Smooth muscle cell (in vitro differentiated cells): ENCODE data around the gene PPOX. TPM values are rescaled to one million over a fixed set of nuclear protein-coding genes. Genes with fewer than 3 reads are reported as not detected.

Experiments used
- DNase-seq: peaks from one replicate; lab custom pipeline; 2025; ENCODE audit not compliant: unreplicated experiment; lab: John Stamatoyannopoulos, UW
- H2AFZ ChIP-seq: fragments of 200-600 bp; sonication (generic); 2 replicates; pipeline ENCODE4 v1.6.0; 2016; ENCODE audit warnings: antibody characterized with exemption, low read depth, mild to moderate bottlenecking
- H3F3A ChIP-seq: fragments of 200-600 bp; sonication (generic); 2 replicates; pipeline ENCODE4 v1.6.0; 2017; ENCODE audit warnings: antibody characterized with exemption, low read depth
- H3K27ac ChIP-seq: fragments of 200-600 bp; sonication (generic); 2 replicates; pipeline ENCODE4 v1.5.1; 2016; ENCODE audit warnings: low read depth, mild to moderate bottlenecking
- H3K27me3 ChIP-seq: fragments of 200-600 bp; sonication (generic); 2 replicates; pipeline ENCODE4 v1.6.1; 2016; ENCODE audit warnings: low read depth, mild to moderate bottlenecking
- H3K36me3 ChIP-seq: fragments of 200-600 bp; sonication (generic); 2 replicates; pipeline ENCODE4 v1.5.1; 2016; ENCODE audit warnings: low read depth
- H3K4me1 ChIP-seq: fragments of 200-600 bp; sonication (generic); 2 replicates; pipeline ENCODE4 v1.5.1; 2016; ENCODE audit warnings: low read depth
- H3K4me2 ChIP-seq: fragments of 200-600 bp; sonication (generic); 2 replicates; pipeline ENCODE4 v1.6.0; 2016; ENCODE audit warnings: mild to moderate bottlenecking
- H3K4me3 ChIP-seq: fragments of 200-600 bp; sonication (generic); 2 replicates; pipeline ENCODE4 v1.5.1; 2016; ENCODE audit warnings: mild to moderate bottlenecking
- H3K79me2 ChIP-seq: fragments of 200-600 bp; sonication (generic); 2 replicates; pipeline ENCODE4 v1.6.0; 2016; ENCODE audit warnings: low read depth, mild to moderate bottlenecking
- H3K9ac ChIP-seq: fragments of 200-600 bp; sonication (generic); 2 replicates; pipeline ENCODE4 v1.6.0; 2016; ENCODE audit warnings: low read depth
- H3K9me3 ChIP-seq: fragments of 200-600 bp; sonication (generic); replicated peaks from 2 replicates; pipeline ENCODE4 v1.5.1; 2016; ENCODE audit warnings: low read depth
- H4K20me1 ChIP-seq: fragments of 200-600 bp; sonication (generic); 2 replicates; pipeline ENCODE4 v1.6.0; 2016; ENCODE audit warnings: low read depth
- CTCF ChIP-seq: fragments of 200-600 bp; sonication (generic); IDR thresholded peaks from 2 replicates; pipeline ENCODE4 v1.5.1; 2017; ENCODE audit warnings: borderline replicate concordance, mild to moderate bottlenecking, antibody characterized with exemption; ENCODE audit not compliant: insufficient read depth, poor library complexity, severe bottlenecking
- WGBS: methylation state at CpG from one replicate; pipeline ENCODE4 v1.1.7; 2016; ENCODE audit warnings: low lambda C conversion rate; 5-methylcytosine and 5-hydroxymethylcytosine counted together
- polyA plus RNA-seq: library from polyadenylated mRNA; unstranded; fragments of >200 nt; fragmentation: Nextera tagmentation; extraction: Ambion mirVana; gene quantifications from 2 replicates; pipeline ENCODE4 v1.2.1, GENCODE V29; 2016
- total RNA-seq: library from RNA; depleted of rRNA; stranded (reverse); fragments of >200 nt; gene quantifications from 2 replicates; pipeline ENCODE4 v1.2.3, GENCODE V29; 2014

The PPOX gene
- total and polyA plus RNA-seq, 2 experiments from 2014 or later = 16.5 to 23.8 TPM

GRCh38 chr1:161132410-161133219, 33.6 kb upstream of the PPOX start, which contains the start of gene DEDD:
TSS of gene DEDD (minus strand) at chr1:161132667. CDS start at chr1:161124462, 8,205 bp downstream.
- peak within 1 kb of the TSS; percentile 85 for H3K4me2 ChIP-seq
- H3K27me3 ChIP-seq = no peaks in the 10 kb centered on the region
- peak; percentile 95 for DNase-seq
- H3K9me3 ChIP-seq = no peaks in the 10 kb centered on the region
- peaks cover 73% of the 10 kb centered on the region for H3K79me2 ChIP-seq
- peak within 1 kb of the TSS; percentile 95 for H3K9ac ChIP-seq
- WGBS = under 1% methylated on average over 39 of the region's 68 CpGs
- H3K27ac ChIP-seq = peak within 1 kb of the TSS; percentile 93
- peaks cover 32% of the 10 kb centered on the region for H4K20me1 ChIP-seq
- H3K36me3 ChIP-seq = peaks cover 3% of the 10 kb centered on the region
- H3K4me1 ChIP-seq = peaks cover 19% of the 10 kb centered on the region
- H2AFZ ChIP-seq = peak within 1 kb of the TSS; percentile 68
- peaks cover 5% of the 10 kb centered on the region for H3F3A ChIP-seq
- H3K4me3 ChIP-seq = peak within 1 kb of the TSS; percentile 65
- no peak for TF ChIP-seq CTCF

- WGBS = 2% methylated on average over 11 of the region's 11 CpGs
- H3K4me2 ChIP-seq = peak overlapping the region; percentile 85
- peaks cover 19% of the 10 kb centered on the region for H3K4me1 ChIP-seq
- H3K27ac ChIP-seq = peak overlapping the region; percentile 93
- H3K79me2 ChIP-seq = peaks cover 66% of the 10 kb centered on the region
- no peaks in the 10 kb centered on the region for H3K27me3 ChIP-seq
- H3K4me3 ChIP-seq = peak overlapping the region; percentile 65
- no peaks in the 10 kb centered on the region for H3K36me3 ChIP-seq
- DNase-seq = no peak
- H4K20me1 ChIP-seq = peaks cover 25% of the 10 kb centered on the region
- peaks cover 5% of the 10 kb centered on the region for H3F3A ChIP-seq
- H3K9me3 ChIP-seq = no peaks in the 10 kb centered on the region
- peak overlapping the region; percentile 95 for H3K9ac ChIP-seq
- peak overlapping the region; percentile 68 for H2AFZ ChIP-seq
- no peak for TF ChIP-seq CTCF
These were observed 32.9 kb upstream of the PPOX start for GRCh38 chr1:161133220-161133740.

GRCh38 chr1:161137881-161138280, 28.3 kb upstream of the PPOX start:
- Histone ChIP-seq H3K79me2 (peaks cover 29% of the 10 kb centered on the region), H3K27ac (no peak overlapping the region), H4K20me1 (peaks cover 10% of the 10 kb centered on the region), H3K9me3 (no peaks in the 10 kb centered on the region), H3K4me3 (no peak overlapping the region), H3K9ac (no peak overlapping the region), H3K36me3 (no peaks in the 10 kb centered on the region), H3K27me3 (no peaks in the 10 kb centered on the region), H3K4me2 (no peak overlapping the region), H3K4me1 (no peaks in the 10 kb centered on the region), H2AFZ (no peak overlapping the region), H3F3A (peaks cover 4% of the 10 kb centered on the region)
- TF ChIP-seq CTCF = no peak
- no peak for DNase-seq
- 83% methylated on average over 3 of the region's 3 CpGs for WGBS

- no peaks in the 10 kb centered on the region for H3K27me3 ChIP-seq
- H4K20me1 ChIP-seq = peaks cover 10% of the 10 kb centered on the region
- no peaks in the 10 kb centered on the region for H3F3A ChIP-seq
- 88% methylated on average over 1 of the region's 1 CpG for whole genome bisulfite sequencing
- no peak overlapping the region for H3K27ac ChIP-seq
- H2AFZ ChIP-seq = no peak overlapping the region
- no peaks in the 10 kb centered on the region for H3K4me1 ChIP-seq
- no peak overlapping the region for H3K4me2 ChIP-seq
- no peaks in the 10 kb centered on the region for H3K36me3 ChIP-seq
- H3K79me2 ChIP-seq = peaks cover 29% of the 10 kb centered on the region
- no peaks in the 10 kb centered on the region for H3K9me3 ChIP-seq
- no peak overlapping the region for H3K4me3 ChIP-seq
- no peak for DNase-seq
- H3K9ac ChIP-seq = no peak overlapping the region
- no peak for TF ChIP-seq CTCF
These were observed 27.8 kb upstream of the PPOX start for GRCh38 chr1:161138431-161138830.
